ENCODE data around the gene RASAL1.

Gene RASAL1

DNA sequence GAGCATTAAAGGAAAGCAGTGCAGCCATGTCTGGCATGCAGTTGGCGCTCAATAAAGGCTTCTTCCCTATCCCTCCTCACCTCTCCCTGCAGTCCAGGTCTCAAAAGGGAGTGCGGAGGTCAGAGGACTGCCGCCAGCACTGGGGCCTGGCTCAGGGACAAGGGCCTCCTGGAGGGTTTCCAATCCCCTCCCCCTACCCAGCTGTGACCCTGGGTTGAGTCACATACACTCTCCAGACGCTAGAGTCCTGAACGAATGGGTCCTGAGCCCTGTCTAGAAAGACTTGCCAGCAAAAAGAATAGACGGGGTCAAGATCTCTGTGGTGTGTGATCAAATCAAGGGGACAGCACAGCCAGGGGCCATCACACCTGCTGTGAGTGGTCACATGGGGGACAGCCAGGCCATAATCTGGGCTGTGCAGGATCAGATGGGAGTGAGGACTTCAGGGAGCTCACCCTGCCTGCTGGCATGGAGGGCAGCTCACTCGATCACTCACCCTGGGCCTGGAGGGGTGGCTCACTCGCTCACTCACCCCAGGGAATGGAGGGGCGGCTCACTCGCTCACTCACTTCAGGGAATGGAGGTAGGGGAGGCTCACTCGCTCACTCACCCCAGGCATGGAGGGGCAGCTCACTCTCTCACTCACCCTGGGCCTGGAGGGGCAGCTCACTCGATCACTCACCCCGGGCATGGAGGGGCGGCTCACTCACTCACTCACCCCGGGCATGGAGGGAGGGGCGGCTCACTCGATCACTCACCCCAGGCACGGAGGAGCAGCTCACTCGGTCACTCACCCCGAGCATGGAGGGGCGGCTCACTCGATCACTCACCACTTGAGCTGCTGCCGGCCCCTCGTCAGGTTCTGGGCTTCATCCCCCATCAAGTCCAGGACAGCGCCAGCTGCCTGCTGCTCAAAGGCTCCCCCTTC, 26.8 kb upstream of the RASAL1 start:
- FAIRE-seq, result no peak

DNA sequence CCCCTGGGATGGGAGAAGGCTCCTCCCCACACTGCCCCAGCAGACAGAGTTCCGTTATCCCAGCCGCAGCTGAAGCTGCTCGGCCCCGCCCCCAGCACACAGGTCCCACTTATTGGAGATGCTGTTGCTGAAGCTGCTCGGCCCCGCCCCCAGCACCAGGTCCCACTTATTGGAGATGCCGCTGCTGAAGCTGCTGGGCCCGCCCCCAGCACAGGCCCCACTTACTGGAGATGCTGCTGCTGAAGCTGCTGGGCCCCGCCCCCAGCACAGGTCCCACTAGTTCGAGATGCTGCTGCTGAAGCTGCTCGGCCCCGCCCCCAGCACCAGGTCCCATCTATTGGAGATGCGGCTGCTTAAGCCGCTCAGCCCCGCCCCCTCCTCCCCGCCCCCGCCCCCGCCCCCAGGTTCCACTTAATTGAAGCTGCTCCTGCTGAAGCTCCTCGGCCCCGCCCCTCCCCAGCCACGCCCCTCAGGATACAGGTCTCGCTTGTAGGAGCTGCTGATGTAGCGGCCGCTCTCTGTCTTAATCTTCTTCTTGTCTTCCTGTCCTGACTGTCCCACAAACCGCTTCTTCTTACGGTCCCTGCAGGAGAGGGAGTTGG, 26.0 kb upstream of the RASAL1 start:
- FAIRE-seq, result no peak

DNA sequence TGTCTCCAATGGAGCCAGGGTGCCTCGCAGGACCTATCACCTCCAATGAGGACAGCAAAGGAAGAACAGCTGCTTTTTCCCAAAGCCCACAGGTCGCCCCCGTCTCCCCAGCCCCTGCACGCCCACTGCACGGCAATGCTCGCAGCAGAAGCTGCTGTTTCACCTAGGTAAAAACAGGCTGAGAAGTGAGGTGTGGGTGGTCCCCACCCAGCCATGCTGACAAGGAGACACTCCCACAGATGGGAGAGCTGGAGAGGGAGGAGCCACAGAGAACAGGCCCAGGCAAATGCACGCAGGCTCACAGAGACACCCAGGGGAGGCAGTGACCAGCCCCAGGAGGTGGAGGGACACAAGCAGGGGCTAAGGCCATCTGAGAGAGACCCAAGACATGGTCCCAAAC, 24.4 kb upstream of the RASAL1 start:
- FAIRE-seq, result no peak

DNA sequence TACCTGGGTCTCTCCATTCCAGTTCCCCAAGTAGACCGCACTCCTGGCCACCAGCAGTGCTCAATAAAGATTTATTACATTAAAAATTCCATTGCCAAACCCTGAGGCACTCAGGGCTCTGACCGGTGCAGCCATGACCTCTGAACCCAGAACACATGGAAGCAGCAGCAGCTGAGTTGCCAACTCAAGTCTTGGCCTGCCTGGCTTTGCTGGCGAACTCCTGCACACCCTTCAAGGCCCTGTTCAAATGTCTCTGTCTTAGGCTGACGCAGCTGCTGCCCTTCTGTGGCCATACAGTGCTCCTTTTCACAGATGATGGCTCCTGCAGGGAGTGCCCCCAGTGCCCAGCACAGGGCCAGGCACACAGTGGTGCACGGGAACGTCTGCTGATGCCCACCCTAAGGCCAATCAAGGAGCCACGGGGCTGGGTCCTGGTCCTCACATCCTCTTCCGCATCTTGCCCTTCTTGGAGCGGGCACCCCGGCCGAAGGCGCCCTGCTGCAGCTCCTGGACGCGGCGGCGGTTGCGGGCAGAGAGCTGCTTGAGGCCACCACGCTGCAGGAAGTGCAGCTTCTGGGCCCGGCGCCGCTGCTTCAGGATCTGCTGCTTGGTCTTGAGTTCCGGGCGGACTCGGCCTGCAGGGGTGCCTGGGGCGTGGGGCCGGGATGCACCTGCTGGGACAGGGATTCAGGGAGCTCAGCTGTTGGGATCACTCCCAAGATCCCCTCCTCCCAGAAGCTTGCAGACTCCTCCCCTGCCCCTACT, 23.1 kb upstream of the RASAL1 start:
- no peak for FAIRE-seq

- no peak for FAIRE-seq
These were observed 21.8 kb upstream of the RASAL1 start for GRCh38 chr12:113157218-113157859.

DNA sequence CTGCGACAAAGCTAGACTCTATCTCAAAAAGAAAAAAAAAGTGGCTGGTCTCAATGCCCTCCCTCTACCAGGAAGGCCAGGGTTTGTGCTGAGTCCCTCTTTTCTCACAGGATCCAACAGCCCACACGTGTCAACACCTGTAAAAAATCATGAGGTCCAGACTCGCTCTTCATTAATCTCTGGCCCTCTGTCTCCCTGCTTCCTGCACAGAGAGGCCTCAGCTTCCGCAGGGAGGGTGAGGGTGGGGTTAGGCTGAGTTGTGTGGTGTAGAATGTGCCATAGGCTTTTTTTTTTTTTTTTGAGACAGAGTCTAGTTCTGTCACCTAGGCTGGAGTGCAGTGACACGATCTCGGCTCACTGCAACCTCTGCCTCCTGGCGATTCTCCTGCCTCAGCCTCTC, 20.1 kb upstream of the RASAL1 start:
- no peak for FAIRE-seq

GRCh38 chr12:113155060-113155459, 19.5 kb upstream of the RASAL1 start:
- no peak for FAIRE-seq

DNA sequence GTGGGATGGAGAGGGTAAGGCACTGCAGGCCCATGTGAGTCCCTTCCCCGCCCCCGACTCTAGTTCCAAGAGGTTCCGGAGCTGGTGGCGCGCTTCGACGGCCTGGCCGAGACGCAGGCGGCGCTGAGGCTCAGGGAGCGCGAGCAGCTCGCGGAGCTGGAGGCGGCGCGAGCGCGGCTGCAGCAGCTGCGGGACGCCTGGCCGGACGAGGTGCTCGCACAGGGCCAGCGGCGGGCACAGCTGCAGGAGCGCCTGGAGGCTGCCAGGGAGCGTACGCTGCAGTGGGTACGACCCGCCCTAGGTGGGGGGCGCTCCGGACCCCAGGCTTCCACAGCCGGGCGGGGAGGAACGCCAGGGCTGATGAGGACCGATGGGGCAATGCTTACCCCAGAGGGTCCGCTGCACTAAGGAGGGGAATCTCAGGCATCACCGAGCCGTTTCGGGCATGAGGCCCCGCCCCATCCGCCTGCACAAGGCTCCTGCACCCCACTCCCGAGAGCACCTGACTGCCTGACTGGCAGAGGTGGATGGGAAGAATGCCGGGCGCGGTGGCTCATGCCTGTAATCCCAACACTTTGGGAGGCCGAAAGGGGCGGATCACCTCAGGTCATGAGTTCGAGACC, 18.9 kb upstream of the RASAL1 start:
- no peak for FAIRE-seq

- no peak for FAIRE-seq
These were observed 17.6 kb upstream of the RASAL1 start for GRCh38 chr12:113152835-113153814.

GRCh38 chr12:113152196-113152834, 16.8 kb upstream of the RASAL1 start:
- no peak for FAIRE-seq

DNA sequence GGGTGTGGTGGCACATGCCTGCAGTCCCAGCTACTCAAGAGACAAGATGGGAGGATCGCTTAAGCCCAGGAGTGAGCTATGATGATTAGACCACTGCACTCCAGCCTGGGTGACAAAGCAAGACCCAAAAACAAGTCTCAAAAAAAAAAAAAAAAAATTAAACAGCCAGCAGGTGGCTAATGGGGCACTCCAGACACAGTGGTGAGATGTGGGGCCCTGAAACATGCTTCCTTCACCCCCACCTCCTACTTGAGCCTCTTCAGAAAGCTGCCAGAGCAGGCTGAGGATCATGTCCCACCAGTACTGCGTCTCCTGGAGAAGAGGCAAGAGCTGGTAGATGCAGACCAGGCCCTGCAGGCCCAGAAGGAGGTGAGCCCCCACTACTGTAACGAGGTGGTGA, 16.1 kb upstream of the RASAL1 start:
- FAIRE-seq, result no peak

DNA sequence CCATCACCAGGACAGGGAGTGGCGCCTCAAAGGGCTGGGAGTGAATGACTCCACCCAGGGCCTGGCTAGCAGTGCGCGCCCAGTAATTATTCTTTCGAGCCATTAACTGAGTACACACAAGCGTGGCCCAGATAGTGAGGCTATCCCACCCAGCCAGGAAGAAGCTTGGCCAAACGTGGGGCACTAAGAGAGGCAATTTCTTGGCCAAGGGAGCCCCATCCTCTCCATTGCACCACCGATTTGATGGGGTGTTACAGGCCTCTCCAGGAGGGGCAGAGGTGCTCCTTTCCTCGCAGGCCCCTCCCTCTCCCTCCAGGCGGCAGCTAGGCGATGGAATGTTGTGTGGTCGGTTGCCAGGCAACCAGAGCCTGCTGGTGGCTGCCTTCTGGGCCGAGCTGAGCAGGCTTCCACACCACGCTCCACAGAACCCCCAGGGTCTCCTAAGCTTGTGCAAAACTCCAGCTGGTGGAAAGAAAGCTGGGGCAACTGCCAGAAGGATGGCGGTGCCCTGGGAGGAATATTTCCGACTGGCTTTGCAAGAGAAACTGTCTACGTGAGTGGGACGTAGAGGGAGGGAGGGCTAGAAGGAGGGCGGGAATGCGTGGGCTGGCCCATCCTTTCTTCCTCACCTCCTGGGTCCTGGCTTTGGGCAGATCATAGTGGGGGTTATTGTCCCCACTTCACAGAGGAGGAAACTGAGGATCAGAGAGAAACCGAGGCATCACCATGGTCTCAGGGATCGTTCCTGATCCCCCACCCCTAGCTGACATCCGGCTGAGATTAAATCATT, 14.0 kb upstream of the RASAL1 start, which contains the start of gene CFAP73:
TSS of gene CFAP73 (plus strand) at position 364 of the 790 bp plus-strand sequence. CDS start at position 498, 134 bp downstream.
- FAIRE-seq, result no peak

GRCh38 chr12:113146999-113147398, 11.4 kb upstream of the RASAL1 start:
- no peak for FAIRE-seq

GRCh38 chr12:113145720-113146551, 10.4 kb upstream of the RASAL1 start:
- FAIRE-seq, result no peak

- FAIRE-seq, result no peak
These were observed 9.2 kb upstream of the RASAL1 start for GRCh38 chr12:113144806-113145205.

DNA sequence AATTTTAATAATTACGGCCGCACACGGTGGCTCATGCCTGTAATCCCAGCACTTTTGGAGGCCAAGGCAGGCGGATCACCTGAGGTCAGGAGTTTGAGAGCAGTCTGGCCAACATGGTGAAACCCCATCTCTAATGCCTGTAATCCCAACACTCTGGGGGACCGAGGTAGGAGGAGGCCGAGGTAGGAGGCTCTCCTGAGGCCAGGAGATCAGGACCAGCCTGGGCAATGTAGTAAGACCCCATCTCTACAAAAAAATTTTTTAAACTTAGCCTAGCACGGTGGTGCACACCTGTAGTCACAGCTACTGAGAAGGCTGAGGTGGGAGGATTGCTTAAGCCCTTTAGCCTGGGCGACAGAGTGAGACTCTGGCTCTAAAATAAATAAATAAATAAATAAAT, 8.4 kb upstream of the RASAL1 start:
- no peak for FAIRE-seq

DNA sequence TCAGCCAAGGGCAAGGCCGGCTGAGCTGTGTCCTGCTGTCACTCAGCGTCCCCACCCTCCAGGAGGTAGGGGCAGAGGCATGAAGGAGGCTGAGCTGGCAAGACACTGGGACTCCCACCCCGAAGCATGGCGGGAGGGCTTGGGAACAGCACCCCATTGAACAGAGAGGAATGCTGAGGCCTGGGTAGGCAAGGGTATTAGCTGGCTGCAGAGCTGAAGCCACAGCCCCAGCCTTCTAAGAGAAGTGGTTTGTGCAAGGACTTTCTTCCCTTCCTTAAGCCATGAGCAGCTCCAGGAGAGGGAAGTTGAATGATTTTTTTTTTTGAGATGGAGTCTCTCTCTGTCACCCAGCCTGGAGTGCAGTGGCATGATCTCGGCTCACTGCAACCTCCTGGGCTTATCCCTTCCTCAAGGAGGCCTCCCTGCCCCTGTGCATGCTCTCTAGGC, 7.3 kb upstream of the RASAL1 start:
- FAIRE-seq, result no peak

- FAIRE-seq, result no peak
These were observed 6.8 kb upstream of the RASAL1 start for GRCh38 chr12:113142173-113142885.
